Adrenal gland (tissue), 5 donors: ENCODE results near the gene FAM111B.

Experiments
- POLR2A ChIP-seq, 2 donors: fragments of 450-650 bp; IDR thresholded peaks; one replicate each; pipeline ENCODE4 v1.6.1; 2017; ENCODE audit warnings: antibody characterized with exemption in 2 of 2, mild to moderate bottlenecking in 2 of 2, moderate library complexity in 1 of 2
- TF ChIP-seq, protein P1 (sequence below), 6 experiments: fragments of 450-650 bp in 4 of 6; fragments of 200-600 bp in 2 of 6; sonication (generic) in 1 of 6; IDR thresholded peaks; 1 replicate in 5 of 6; 2 replicates in 1 of 6; pipeline versions ENCODE4 v1.5.1 to v1.8.0; 2016 to 2021; ENCODE audit warnings: antibody characterized with exemption in 6 of 6, mild to moderate bottlenecking in 2 of 6, moderate library complexity in 1 of 6
- donor health status: DM: no; HTN: no; CAD: no.

DNA sequence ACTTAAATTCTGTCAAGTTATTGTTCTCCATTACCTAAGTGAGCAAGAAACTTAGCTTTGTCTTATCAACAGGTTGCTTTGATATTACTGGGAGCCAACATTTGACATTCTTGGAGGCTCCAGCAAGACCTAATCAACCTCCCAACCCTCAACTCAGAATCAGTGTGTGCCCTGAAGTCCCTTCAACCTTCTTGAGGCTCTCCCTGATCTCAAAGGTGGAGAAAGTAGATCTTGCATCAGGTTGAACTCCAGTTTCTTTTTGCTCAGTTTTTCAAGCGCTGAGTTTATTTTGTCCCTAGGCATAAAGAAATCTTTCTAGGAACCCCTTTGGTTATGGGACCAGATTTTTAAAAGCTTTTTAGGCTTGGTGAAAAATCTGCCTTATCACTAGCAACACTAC lies 37.1 kb downstream of the FAM111B start:
- TF ChIP-seq, protein P1, sequence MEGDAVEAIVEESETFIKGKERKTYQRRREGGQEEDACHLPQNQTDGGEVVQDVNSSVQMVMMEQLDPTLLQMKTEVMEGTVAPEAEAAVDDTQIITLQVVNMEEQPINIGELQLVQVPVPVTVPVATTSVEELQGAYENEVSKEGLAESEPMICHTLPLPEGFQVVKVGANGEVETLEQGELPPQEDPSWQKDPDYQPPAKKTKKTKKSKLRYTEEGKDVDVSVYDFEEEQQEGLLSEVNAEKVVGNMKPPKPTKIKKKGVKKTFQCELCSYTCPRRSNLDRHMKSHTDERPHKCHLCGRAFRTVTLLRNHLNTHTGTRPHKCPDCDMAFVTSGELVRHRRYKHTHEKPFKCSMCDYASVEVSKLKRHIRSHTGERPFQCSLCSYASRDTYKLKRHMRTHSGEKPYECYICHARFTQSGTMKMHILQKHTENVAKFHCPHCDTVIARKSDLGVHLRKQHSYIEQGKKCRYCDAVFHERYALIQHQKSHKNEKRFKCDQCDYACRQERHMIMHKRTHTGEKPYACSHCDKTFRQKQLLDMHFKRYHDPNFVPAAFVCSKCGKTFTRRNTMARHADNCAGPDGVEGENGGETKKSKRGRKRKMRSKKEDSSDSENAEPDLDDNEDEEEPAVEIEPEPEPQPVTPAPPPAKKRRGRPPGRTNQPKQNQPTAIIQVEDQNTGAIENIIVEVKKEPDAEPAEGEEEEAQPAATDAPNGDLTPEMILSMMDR (IDR thresholded peaks at IDR 0.05): no peak
- TF ChIP-seq POLR2A (IDR thresholded peaks at IDR 0.05): no peak
